ENCODE results near the gene RALGAPA2. TPM values are rescaled to one million over a fixed set of nuclear protein-coding genes. Genes with fewer than 3 reads are reported as not detected.

RALGAPA2 gene
- total RNA-seq, 2 donors from 2014 or later = 40.2 to 45.4 TPM

DNA sequence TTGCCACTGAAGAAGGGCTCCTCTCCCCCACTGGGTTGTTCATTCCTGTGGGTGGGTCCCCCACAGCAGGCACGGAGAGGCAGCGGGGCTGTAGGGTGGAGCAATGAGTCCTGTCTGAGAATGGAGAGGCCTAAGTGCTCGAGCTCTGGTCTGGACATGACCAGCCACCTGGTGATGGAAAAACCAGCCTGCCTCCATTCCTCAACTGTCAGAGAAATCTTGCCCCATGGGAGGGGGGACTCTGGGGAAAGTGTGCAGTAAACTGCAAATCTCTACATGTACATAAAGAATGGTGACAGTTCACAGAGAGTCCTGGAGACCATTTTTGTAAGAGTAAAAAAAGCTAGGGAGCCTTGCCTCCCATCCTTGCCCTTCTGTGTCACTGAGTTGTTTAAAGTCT lies 310.5 kb downstream of the RALGAPA2 start:
- H3K36me3 ChIP-seq (replicated peaks in 1 of 2; ENCODE audit: insufficient read depth in 1 of 2, low read depth in 2 of 2) = peaks cover 0 to 3% of the 10 kb centered on the region in 2 donors
- WGBS, 2 donors = 93 to 100% methylated on average over 1 to 3 of the region's 3 CpGs
- no peak for DNase-seq

GRCh38 chr20:20399531-20400500 lies 312.6 kb downstream of the RALGAPA2 start:
- intact Hi-C loops (cut with DNase I) = no loop called here
- peaks cover 3% of the 10 kb centered on the region in 2 donors for H3K36me3 ChIP-seq (replicated peaks in 1 of 2; ENCODE audit: insufficient read depth in 1 of 2, low read depth in 2 of 2)
- DNase-seq (peak in 1 of 4 donors; percentile 15), ATAC-seq (no peak)
- H3K9me3 ChIP-seq = no peaks in the 10 kb centered on the region
- no peak overlapping the region for H3K27ac ChIP-seq
- H3K27me3 ChIP-seq = no peaks in the 10 kb centered on the region
- H3K4me1 ChIP-seq = peaks cover 8% of the 10 kb centered on the region
- TF ChIP-seq CTCF (IDR thresholded peaks at IDR 0.05) (no peak), POLR2A (IDR thresholded peaks at IDR 0.05) (no peak)
- 72 to 85% methylated on average over 13 of the region's 13 CpGs for WGBS, 2 donors
- no peak overlapping the region for H3K4me3 ChIP-seq

More for the DNA sequence above, 310.5 kb downstream of the RALGAPA2 start:
- no peak for ATAC-seq
- Histone ChIP-seq H3K4me1 (peaks cover 8% of the 10 kb centered on the region), H3K9me3 (no peaks in the 10 kb centered on the region), H3K27ac (no peak overlapping the region), H3K4me3 (no peak overlapping the region), H3K27me3 (no peaks in the 10 kb centered on the region)
- intact Hi-C loops (cut with DNase I) = no loop called here
- TF ChIP-seq CTCF (IDR thresholded peaks at IDR 0.05) = no peak

DNA sequence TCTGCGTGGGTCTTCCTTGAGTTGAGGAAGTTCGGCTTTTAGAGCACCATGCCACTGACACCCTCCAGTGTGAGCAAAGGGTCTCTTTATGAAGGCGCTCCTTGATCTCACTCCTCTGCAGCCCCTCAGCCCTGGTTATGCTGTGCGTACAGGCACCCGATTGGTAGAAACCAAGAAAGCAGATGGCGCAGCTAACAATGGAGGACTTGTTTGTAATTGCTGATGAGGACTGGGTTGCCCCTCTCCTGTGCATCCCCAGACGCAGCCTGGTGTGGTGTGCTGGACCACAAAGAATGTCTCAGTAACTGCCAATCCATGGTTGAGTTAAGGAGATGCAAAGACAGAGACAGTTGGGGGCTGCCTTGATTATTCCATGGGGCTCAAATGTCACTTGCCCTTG lies 314.3 kb downstream of the RALGAPA2 start:
- no peak overlapping the region for H3K4me3 ChIP-seq
- peaks cover 3 to 4% of the 10 kb centered on the region in 2 donors for H3K36me3 ChIP-seq (replicated peaks in 1 of 2; ENCODE audit: insufficient read depth in 1 of 2, low read depth in 2 of 2)
- intact Hi-C loops (cut with DNase I) = no loop called here
- H3K27ac ChIP-seq = no peak overlapping the region
- peaks cover 8% of the 10 kb centered on the region for H3K4me1 ChIP-seq
- no peak for TF ChIP-seq POLR2A (IDR thresholded peaks at IDR 0.05)
- ATAC-seq (no peak), DNase-seq (no peak)
- H3K27me3 ChIP-seq = no peaks in the 10 kb centered on the region
- 95 to 98% methylated on average over 7 of the region's 7 CpGs for WGBS, 2 donors
- H3K9me3 ChIP-seq = no peaks in the 10 kb centered on the region

DNA sequence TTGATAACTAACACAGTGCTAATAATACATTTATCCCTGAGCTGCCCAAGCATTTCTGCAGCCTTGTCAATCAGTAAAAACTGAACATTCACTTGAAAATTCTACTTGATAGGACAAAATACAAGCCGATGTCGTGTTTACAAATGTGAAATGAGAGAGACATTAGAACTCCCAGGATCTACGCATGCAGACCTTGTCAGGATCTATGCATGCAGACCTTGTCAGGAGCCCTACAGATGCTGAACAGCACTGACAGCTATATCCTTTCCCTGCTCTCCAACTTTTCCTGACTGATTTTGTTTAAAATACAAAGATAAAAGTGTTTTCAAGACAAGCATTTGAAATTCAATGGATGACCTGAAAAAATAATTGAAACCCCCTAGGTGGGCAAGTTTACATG lies 315.6 kb downstream of the RALGAPA2 start:
- ATAC-seq (no peak), DNase-seq (no peak)
- no peak overlapping the region for H3K27ac ChIP-seq
- H3K4me3 ChIP-seq = no peak overlapping the region
- H3K4me1 ChIP-seq = peaks cover 8% of the 10 kb centered on the region
- no peaks in the 10 kb centered on the region for H3K27me3 ChIP-seq
- H3K36me3 ChIP-seq (replicated peaks in 1 of 2; ENCODE audit: insufficient read depth in 1 of 2, low read depth in 2 of 2) = peaks cover 6 to 8% of the 10 kb centered on the region in 2 donors
- no peak for TF ChIP-seq POLR2A (IDR thresholded peaks at IDR 0.05)
- TF ChIP-seq CTCF (IDR thresholded peaks at IDR 0.05) = no peak
- no peaks in the 10 kb centered on the region for H3K9me3 ChIP-seq
- 92 to 95% methylated on average over 3 of the region's 3 CpGs for WGBS, 2 donors
- intact Hi-C loops (cut with DNase I) = no loop called here

DNA sequence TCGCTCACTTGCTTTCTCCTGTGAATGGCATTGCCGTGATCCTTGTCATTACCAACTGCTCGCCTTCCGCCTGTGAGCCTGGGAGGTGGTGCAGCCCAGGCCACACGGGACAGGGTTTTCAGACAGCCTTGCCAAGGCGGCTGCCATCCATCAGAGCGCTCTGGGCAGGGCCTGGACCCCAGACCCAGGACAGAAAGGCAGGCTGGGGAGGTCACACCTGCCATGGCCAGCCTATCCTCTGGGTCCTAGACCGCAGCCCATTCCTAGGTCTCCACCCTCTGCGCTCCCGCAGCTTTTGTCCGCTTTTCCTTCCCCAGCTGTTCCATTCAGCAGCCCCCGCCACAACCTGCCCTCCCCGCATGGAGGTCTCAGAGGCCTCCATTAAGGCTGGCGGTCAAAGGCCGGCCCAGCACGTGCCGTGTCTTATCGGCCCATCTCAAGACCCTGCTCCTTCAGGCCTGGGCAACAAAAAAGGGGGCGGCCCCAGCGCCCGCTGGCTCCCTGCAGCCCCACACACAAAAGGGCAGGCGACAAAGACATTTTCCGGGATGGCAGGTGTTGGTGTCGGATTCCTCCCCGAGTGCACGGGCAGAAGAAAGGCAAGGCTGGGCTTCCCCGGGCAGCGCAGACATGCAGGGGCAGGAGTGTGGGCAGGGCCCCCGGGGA lies 316.4 kb downstream of the RALGAPA2 start:
- WGBS, 2 donors = 92 to 94% methylated on average over 28 of the region's 29 CpGs
- Histone ChIP-seq H3K27ac (no peak overlapping the region), H3K9me3 (no peaks in the 10 kb centered on the region), H3K27me3 (no peaks in the 10 kb centered on the region), H3K4me1 (peaks cover 8% of the 10 kb centered on the region), H3K36me3 (replicated peaks in 1 of 2; ENCODE audit: insufficient read depth in 1 of 2, low read depth in 2 of 2) (peaks cover 6 to 9% of the 10 kb centered on the region in 2 donors), H3K4me3 (no peak overlapping the region)
- intact Hi-C loops (cut with DNase I) = no loop called here
- DNase-seq (no peak), ATAC-seq (no peak)
- TF ChIP-seq POLR2A (IDR thresholded peaks at IDR 0.05) (no peak), CTCF (IDR thresholded peaks at IDR 0.05) (no peak)

Data from body of pancreas (tissue), 4 donors.